H1 (cell line): Measurements from ENCODE around the gene ARL14. TPM values are rescaled to one million over a fixed set of nuclear protein-coding genes. Genes with fewer than 3 reads are reported as not detected.

Experiments
- CTCF ChIA-PET: fragments of 300-600 bp; sonication (Branson Sonifier 250); formaldehyde crosslinking; loops from one replicate; lab custom pipeline; 2021; ENCODE audit not compliant: partially characterized antibody; lab: Charles Lee
- POLR2A ChIA-PET: fragments of 300-600 bp; sonication (Branson Sonifier 250); formaldehyde crosslinking; loops from one replicate; lab custom pipeline; 2021; ENCODE audit warnings: inconsistent platforms; ENCODE audit not compliant: partially characterized antibody; lab: Charles Lee
- DNase-seq, 2 experiments: peaks; one replicate each; pipeline versions ENCODE4 v3.0.0 to v3.0.0-alpha.2; 2010 to 2022; ENCODE audit warnings: low spot score in 2 of 2, low read depth in 1 of 2, mixed read lengths in 1 of 2
- FAIRE-seq: peaks from 2 replicates; lab custom pipeline; 2011; peaks lifted over from hg19 to GRCh38; lab: Jason Lieb, UNC
- H2AFZ ChIP-seq: 2 replicates; pipeline ENCODE4 v1.8.1; 2012; ENCODE audit warnings: low read length, inconsistent platforms
- H2AK5ac ChIP-seq: 2 replicates; pipeline ENCODE4 v1.6.1; 2013; ENCODE audit warnings: low read depth, low read length
- H2BK120ac ChIP-seq: replicated peaks from 2 replicates; pipeline ENCODE3; 2013; ENCODE audit warnings: low read depth, low read length, inconsistent platforms
- H2BK12ac ChIP-seq: 2 replicates; pipeline ENCODE4 v1.6.1; 2013; ENCODE audit warnings: low read depth, low read length
- H2BK15ac ChIP-seq: 2 replicates; pipeline ENCODE4 v1.6.1; 2013; ENCODE audit warnings: low read length
- H2BK20ac ChIP-seq: 2 replicates; pipeline ENCODE4 v1.6.1; 2013; ENCODE audit warnings: low read length
- H2BK5ac ChIP-seq: 2 replicates; pipeline ENCODE4 v1.6.1; 2013; ENCODE audit warnings: low read depth, low read length
- H3K14ac ChIP-seq: 2 replicates; pipeline ENCODE4 v1.6.1; 2013; ENCODE audit warnings: inconsistent platforms; ENCODE audit not compliant: insufficient read length
- H3K18ac ChIP-seq: 2 replicates; pipeline ENCODE4 v1.6.1; 2013; ENCODE audit warnings: low read length; ENCODE audit errors: extremely low read depth
- H3K23ac ChIP-seq: 2 replicates; pipeline ENCODE4 v1.6.1; 2013; ENCODE audit warnings: inconsistent platforms; ENCODE audit not compliant: insufficient read length
- H3K23me2 ChIP-seq: 2 replicates; pipeline ENCODE4 v1.6.1; 2013; ENCODE audit warnings: low read depth, low read length
- H3K27ac ChIP-seq: 2 replicates; pipeline ENCODE4 v1.6.1; 2011; ENCODE audit warnings: low read depth, low read length, inconsistent platforms
- H3K27me3 ChIP-seq, 4 experiments: replicated peaks in 1 of 4; 1 replicate in 1 of 4; 2 replicates in 3 of 4; pipeline versions ENCODE4 v1.6.1 to v1.8.1; 2011 to 2013; ENCODE audit warnings: low read length in 3 of 4, mild to moderate bottlenecking in 3 of 4, inconsistent platforms in 2 of 4, mixed read lengths in 2 of 4, moderate library complexity in 1 of 4; ENCODE audit not compliant: control insufficient read depth in 3 of 4, insufficient read depth in 3 of 4; ENCODE audit errors: extremely low read depth in 1 of 4
- H3K36me3 ChIP-seq, 4 experiments: 2 replicates each; pipeline versions ENCODE4 v1.6.1 to v1.8.1; 2011 to 2013; ENCODE audit warnings: mild to moderate bottlenecking in 4 of 4, low read length in 3 of 4, moderate library complexity in 2 of 4, control low read depth in 1 of 4, inconsistent platforms in 1 of 4; ENCODE audit not compliant: insufficient read depth in 4 of 4, control insufficient read depth in 2 of 4
- H3K4ac ChIP-seq: replicated peaks from 2 replicates; pipeline ENCODE3; 2013; ENCODE audit warnings: low read length, low read depth, mixed read lengths, inconsistent platforms; ENCODE audit not compliant: insufficient read length
- H3K4me1 ChIP-seq, 4 experiments: replicated peaks in 1 of 4; 1 replicate in 1 of 4; 2 replicates in 3 of 4; pipeline versions ENCODE4 v1.6.1 to v1.8.1; 2011 to 2013; ENCODE audit warnings: low read length in 3 of 4, inconsistent platforms in 2 of 4, mixed read lengths in 1 of 4; ENCODE audit not compliant: insufficient read depth in 4 of 4, control insufficient read depth in 3 of 4
- H3K4me2 ChIP-seq, 2 experiments: 2 replicates each; pipeline versions ENCODE4 v1.6.1 to v1.8.1; 2011 to 2013; ENCODE audit warnings: low read depth in 2 of 2, low read length in 2 of 2, control low read depth in 1 of 2, inconsistent platforms in 1 of 2, mild to moderate bottlenecking in 1 of 2; ENCODE audit not compliant: insufficient read depth in 1 of 2
- H3K4me3 ChIP-seq, 4 experiments: fragments of 200-600, 300-600 bp in 1 of 4; sonication (generic), shearing (Covaris generic), sonication (Bioruptor Twin) in 1 of 4; 2 replicates each; pipeline versions ENCODE4 v1.5.1 to v1.8.1; 2011 to 2016; ENCODE audit warnings: low read length in 4 of 4, low read depth in 3 of 4, control low read depth in 2 of 4, inconsistent platforms in 2 of 4, mild to moderate bottlenecking in 2 of 4, mixed read lengths in 1 of 4, moderate library complexity in 1 of 4; ENCODE audit not compliant: insufficient read depth in 2 of 4; ENCODE audit errors: extremely low read depth in 1 of 4
- H3K56ac ChIP-seq: replicated peaks from 2 replicates; pipeline ENCODE3; 2013; ENCODE audit warnings: low read depth, mild to moderate bottlenecking, mixed read lengths, low read length, inconsistent platforms; ENCODE audit not compliant: insufficient read length
- H3K79me1 ChIP-seq: 2 replicates; pipeline ENCODE4 v1.6.1; 2013; ENCODE audit warnings: low read depth, low read length, control low read depth
- H3K79me2 ChIP-seq, 2 experiments: 2 replicates each; pipeline versions ENCODE4 v1.6.1 to v1.8.1; 2012 to 2013; ENCODE audit warnings: low read length in 2 of 2, mild to moderate bottlenecking in 2 of 2, inconsistent platforms in 1 of 2; ENCODE audit not compliant: insufficient read depth in 2 of 2, control insufficient read depth in 1 of 2
- H3K9ac ChIP-seq, 4 experiments: replicated peaks in 1 of 4; 1 replicate in 1 of 4; 2 replicates in 3 of 4; pipeline versions ENCODE4 v1.6.1 to v1.8.1; 2011 to 2013; ENCODE audit warnings: low read depth in 3 of 4, low read length in 3 of 4, control low read depth in 2 of 4, mild to moderate bottlenecking in 2 of 4, moderate library complexity in 2 of 4, inconsistent platforms in 1 of 4; ENCODE audit errors: extremely low read depth in 1 of 4
- H3K9me3 ChIP-seq, 2 experiments: 2 replicates each; pipeline versions ENCODE4 v1.6.1 to v1.8.1; 2012 to 2013; ENCODE audit warnings: mild to moderate bottlenecking in 2 of 2, moderate library complexity in 2 of 2, control low read depth in 1 of 2, inconsistent platforms in 1 of 2, low read depth in 1 of 2, low read length in 1 of 2, mixed read lengths in 1 of 2; ENCODE audit not compliant: insufficient read depth in 2 of 2
- H4K20me1 ChIP-seq, 2 experiments: replicated peaks in 1 of 2; 2 replicates each; pipeline versions ENCODE3 to v1.8.1; 2011 to 2013; ENCODE audit warnings: inconsistent platforms in 2 of 2, low read length in 2 of 2, mild to moderate bottlenecking in 1 of 2; ENCODE audit not compliant: insufficient read depth in 2 of 2, control insufficient read depth in 1 of 2
- H4K5ac ChIP-seq: 2 replicates; pipeline ENCODE4 v1.6.1; 2013; ENCODE audit warnings: low read length, low read depth, mixed read lengths, inconsistent platforms; ENCODE audit not compliant: insufficient read length
- H4K8ac ChIP-seq: 2 replicates; pipeline ENCODE4 v1.8.0; 2013; ENCODE audit warnings: mild to moderate bottlenecking, moderate library complexity, low read length, inconsistent platforms; ENCODE audit not compliant: insufficient read depth; ENCODE audit errors: extremely low read depth
- H4K91ac ChIP-seq: replicated peaks from 2 replicates; pipeline ENCODE3; 2013; ENCODE audit warnings: low read length, mixed read lengths, inconsistent platforms; ENCODE audit not compliant: insufficient read length
- KDM4A ChIP-seq: IDR thresholded peaks from one replicate; pipeline ENCODE4 v1.7.1; 2012; ENCODE audit warnings: low read depth, mild to moderate bottlenecking, moderate library complexity, low read length, inconsistent platforms; ENCODE audit not compliant: severe bottlenecking
- NRF1 ChIP-seq: IDR thresholded peaks from 2 replicates; pipeline ENCODE4 v1.6.1; 2011; ENCODE audit warnings: mild to moderate bottlenecking, low read depth, low read length, improper control_type of control experiment
- WGBS, 2 experiments: shearing (Covaris generic) in 1 of 2; methylation state at CpG; one replicate each; pipeline versions ENCODE4 v1.1.6 to v1.1.7; 2013 to 2015; ENCODE audit warnings: low lambda C conversion rate in 2 of 2, mixed read lengths in 2 of 2, inconsistent platforms in 1 of 2, low coverage in 1 of 2, missing lambda C conversion rate in 1 of 2; ENCODE audit not compliant: insufficient replicate concordance in 2 of 2, insufficient coverage in 1 of 2, insufficient read length in 1 of 2; ENCODE audit errors: extremely low coverage in 1 of 2, missing lambda C conversion rate in 1 of 2; 5-methylcytosine and 5-hydroxymethylcytosine counted together
- polyA plus RNA-seq, 7 experiments: library from polyadenylated mRNA; depleted of rRNA in 3 of 7; stranded (reverse) in 5 of 7; unstranded in 2 of 7; fragments of >200 nt in 5 of 7; fragments of 200-250 nt in 2 of 7; gene quantifications; 1 replicate in 5 of 7; 2 replicates in 1 of 7; 4 replicates in 1 of 7; pipeline versions ENCODE4 v1.2.1 to v1.2.3, GENCODE V29; 2011 to 2013; ENCODE audit warnings: missing spikeins in 2 of 7, mixed read lengths in 2 of 7
- total RNA-seq: library from RNA; stranded (reverse); fragmentation: NEBNext Ultra II Directional; extraction: Animal tissue kit (Norgen Biotek cat#: 25700); gene quantifications from 2 replicates; pipeline ENCODE4 v1.2.1, GENCODE V29; 2021

Gene ARL14
- total and polyA plus RNA-seq, 2 of the 8 experiments (the other 6 are each of a cell fraction or from before 2014, with no cell fraction given) = not detected

DNA sequence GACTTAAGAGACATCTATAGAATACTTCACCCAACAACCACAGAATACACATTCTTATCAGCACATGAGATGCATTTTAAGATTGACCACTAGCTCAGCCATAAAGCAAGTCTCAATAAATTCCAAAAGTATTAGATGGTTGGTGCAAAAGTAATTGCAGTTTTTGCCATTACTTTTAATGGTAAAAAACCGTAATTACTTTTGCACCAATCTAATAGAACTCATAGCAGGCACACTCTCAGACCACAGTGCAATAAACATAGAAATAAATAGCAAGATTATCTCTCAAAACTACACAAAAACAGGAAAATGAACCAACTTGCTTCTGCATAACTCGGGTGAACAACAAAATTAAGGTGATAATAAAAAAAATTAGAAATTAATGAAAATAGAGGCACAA is 45.4 kb downstream of the ARL14 start:
- H4K5ac ChIP-seq = no peak overlapping the region
- no peak overlapping the region for H3K27ac ChIP-seq

More for the DNA sequence above, 45.4 kb downstream of the ARL14 start:
- H3K79me2 ChIP-seq = no peaks in the 10 kb centered on the region
- ChIA-PET CTCF (no interaction called here), POLR2A (no interaction called here)
- no peak overlapping the region for H3K14ac ChIP-seq
- no peaks in the 10 kb centered on the region for H3K4me1 ChIP-seq
- H3K79me1 ChIP-seq = no peaks in the 10 kb centered on the region
- no peak overlapping the region for H3K56ac ChIP-seq
- H3K9me3 ChIP-seq = no peaks in the 10 kb centered on the region
- no peak overlapping the region for H2BK5ac ChIP-seq
- FAIRE-seq = no peak
- H3K4me3 ChIP-seq = no peak overlapping the region
- no peak overlapping the region for H2BK20ac ChIP-seq
- H2AFZ ChIP-seq = no peak overlapping the region
- H2AK5ac ChIP-seq = no peak overlapping the region
- DNase-seq = no peak
- 85% methylated on average over 2 of the region's 2 CpGs; no CpG with 5 or more reads in 1 of the 2 experiments for WGBS, 2 experiments
- no peak overlapping the region for H2BK120ac ChIP-seq
- H2BK15ac ChIP-seq = no peak overlapping the region
- H4K20me1 ChIP-seq = no peaks in the 10 kb centered on the region
- H4K91ac ChIP-seq = no peak overlapping the region
- TF ChIP-seq KDM4A = no peak
- TF ChIP-seq NRF1 = no peak
- no peak overlapping the region for H3K4ac ChIP-seq
- H2BK12ac ChIP-seq = no peak overlapping the region
- H4K8ac ChIP-seq = no peak overlapping the region
- H3K27me3 ChIP-seq = no peaks in the 10 kb centered on the region
- no peak overlapping the region for H3K18ac ChIP-seq
- no peaks in the 10 kb centered on the region for H3K23me2 ChIP-seq
- no peak overlapping the region for H3K23ac ChIP-seq
- H3K36me3 ChIP-seq = no peaks in the 10 kb centered on the region
- H3K4me2 ChIP-seq = no peak overlapping the region
- H3K9ac ChIP-seq = no peak overlapping the region
